NCI-H2029 treated with DMSO at 0.1 percent for 48 hours (cell line): ENCODE data around the gene LTN1.
"Not testable (repeated sequence)": the region's sequence is repeated elsewhere in the genome, so short reads cannot be mapped to it uniquely, and the experiment has no call there.

Experiments used
- DNase-seq: peaks from one replicate; lab custom pipeline; 2025; lab: John Stamatoyannopoulos, UW

Gene LTN1

GRCh38 chr21:28931708-28932372, 60.8 kb downstream of the LTN1 start:
- DNase-seq, result not testable (repeated sequence)

GRCh38 chr21:28928578-28929420, 63.9 kb downstream of the LTN1 start:
- no peak for DNase-seq

- DNase-seq, result no peak
These were observed 65.5 kb downstream of the LTN1 start for GRCh38 chr21:28927130-28927529.

GRCh38 chr21:28923439-28923975, 69.2 kb downstream of the LTN1 start:
- no peak for DNase-seq

- DNase-seq, result no peak
These were observed 70.3 kb downstream of the LTN1 start for GRCh38 chr21:28922368-28922767.

GRCh38 chr21:28916150-28916893, 76.4 kb downstream of the LTN1 start:
- DNase-seq, result no peak

- no peak for DNase-seq
These were observed 79.6 kb downstream of the LTN1 start for GRCh38 chr21:28913071-28913470.

GRCh38 chr21:28910280-28910887, 82.3 kb downstream of the LTN1 start:
- DNase-seq, result no peak

GRCh38 chr21:28908351-28908750, 84.3 kb downstream of the LTN1 start:
- no peak for DNase-seq

- DNase-seq, result no peak
These were observed 85.8 kb downstream of the LTN1 start for GRCh38 chr21:28906841-28907240.

- DNase-seq, result no peak
These were observed 86.4 kb downstream of the LTN1 start for GRCh38 chr21:28906236-28906635.

- DNase-seq, result no peak
These were observed 87.7 kb downstream of the LTN1 start for GRCh38 chr21:28904961-28905435.

GRCh38 chr21:28903448-28903847, 89.2 kb downstream of the LTN1 start:
- no peak for DNase-seq

- no peak for DNase-seq
These were observed 92.2 kb downstream of the LTN1 start for GRCh38 chr21:28900481-28900880.

- DNase-seq, result no peak
These were observed 92.9 kb downstream of the LTN1 start for GRCh38 chr21:28899744-28900143.

- no peak for DNase-seq
These were observed 93.5 kb downstream of the LTN1 start for GRCh38 chr21:28899220-28899619.

- no peak for DNase-seq
These were observed 99.0 kb downstream of the LTN1 start for GRCh38 chr21:28893687-28894086.

- DNase-seq, result no peak
These were observed 100.2 kb downstream of the LTN1 start for GRCh38 chr21:28892199-28893111.

GRCh38 chr21:28885853-28886177, 106.9 kb downstream of the LTN1 start:
- DNase-seq, result no peak

- DNase-seq, result peak; percentile 71
These were observed 107.5 kb downstream of the LTN1 start for GRCh38 chr21:28884976-28885852.
